Vagina (tissue), 2 donors: ENCODE results near the gene WDR48.
A peak's percentile ranks its signal among the peaks of the same experiment; 100 is the strongest.

Experiments used
- POLR2A ChIP-seq, 2 donors: fragments of 450-650 bp; IDR thresholded peaks; one replicate each; pipeline ENCODE4 v1.6.1; 2017; ENCODE audit warnings: antibody characterized with exemption in 2 of 2, mild to moderate bottlenecking in 2 of 2, moderate library complexity in 2 of 2
- POLR2AphosphoS5 ChIP-seq, 2 donors: sonication (generic); formaldehyde crosslinking; IDR thresholded peaks; one replicate each; pipeline ENCODE4 v1.9.0; 2017; ENCODE audit warnings: antibody characterized with exemption in 2 of 2, mild to moderate bottlenecking in 2 of 2, low read depth in 1 of 2; ENCODE audit not compliant: insufficient read depth in 1 of 2

DNA sequence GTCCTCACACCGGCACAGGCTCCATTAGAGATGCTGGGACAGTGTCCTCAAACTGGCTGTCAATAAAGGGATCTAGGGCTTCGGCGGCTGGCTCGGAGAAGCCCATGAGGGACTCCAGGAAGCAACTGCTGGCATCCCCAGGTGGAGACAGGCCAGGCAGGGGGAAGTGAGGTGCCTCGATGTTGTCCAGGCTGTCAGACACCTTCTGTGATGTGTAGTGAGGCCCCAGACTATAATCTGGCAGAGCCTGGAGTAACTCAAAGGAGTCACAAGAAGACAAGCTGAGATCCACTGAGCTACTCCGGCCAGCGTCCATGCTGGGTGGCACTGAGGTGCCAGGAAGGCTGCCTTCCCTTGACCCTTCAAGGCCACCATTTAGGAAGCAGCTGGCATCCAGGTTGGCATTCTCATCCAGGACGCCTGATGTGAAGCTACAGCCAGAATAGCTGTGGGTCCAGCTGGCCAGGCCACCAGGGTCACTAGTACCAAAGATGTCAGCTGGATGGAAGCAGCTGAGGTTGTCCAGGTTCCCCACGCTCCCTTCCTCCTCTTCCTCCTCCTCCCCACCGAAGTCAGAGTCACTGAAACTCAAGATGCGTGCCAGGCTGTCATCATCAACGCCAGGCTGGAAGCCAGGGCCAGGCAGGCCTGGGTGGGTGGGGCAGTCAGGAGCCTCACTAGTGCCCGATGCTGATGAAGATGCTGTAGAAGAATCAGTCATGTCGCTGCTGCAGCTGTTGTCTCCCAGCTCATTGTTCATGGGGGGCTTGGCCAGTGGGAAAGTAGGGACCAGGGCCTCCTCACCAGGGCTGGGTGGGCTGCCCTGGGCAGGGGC is 91.5 kb downstream of the WDR48 start:
- TF ChIP-seq POLR2A (IDR thresholded peaks at IDR 0.05) = no peak
- TF ChIP-seq POLR2AphosphoS5 (IDR thresholded peaks at IDR 0.05; ENCODE audit: insufficient read depth in 1 of 2, low read depth in 1 of 2) = peak in 1 of 2 donors; percentile 18
